NT2/D1 (cell line): ENCODE results near the gene SERPINA3.

ENCODE experiments used
- SUZ12 ChIP-seq: IDR thresholded peaks from 2 replicates; pipeline ENCODE4 v1.6.1; 2011; ENCODE audit not compliant: insufficient read length, insufficient read depth; ENCODE audit errors: extremely low read depth
- YY1 ChIP-seq: IDR thresholded peaks from 2 replicates; pipeline ENCODE4 v1.6.1; 2011; ENCODE audit not compliant: insufficient read length, insufficient read depth
- ZNF274 ChIP-seq: IDR thresholded peaks from 2 replicates; pipeline ENCODE4 v1.6.1; 2011; ENCODE audit warnings: mild to moderate bottlenecking, low read depth, low read length

- TF ChIP-seq YY1: no peak
- no peak for TF ChIP-seq ZNF274
- no peak for TF ChIP-seq SUZ12
These were observed 13.2 kb upstream of the SERPINA3 start for GRCh38 chr14:94598816-94599655.
